PC-3 (cell line): Measurements from ENCODE around the gene TBX1. TPM values are rescaled to one million over a fixed set of nuclear protein-coding genes. Genes with fewer than 3 reads are reported as not detected.

ENCODE experiments used
- ATAC-seq: fragments of 200-7000 bp; cut with Tn5 transposase; 2 replicates; pipeline ENCODE4 v1.9.1; 2020; ENCODE audit warnings: mild to moderate bottlenecking, moderate library complexity
- BruUV-seq: library from RNA; stranded (reverse); fragments of 400-500 nt; replicated peaks from 2 replicates; lab custom pipeline; 2021; lab: Mats Ljungman, UMichigan
- CTCF ChIA-PET: fragments of 300-600 bp; sonication (Branson Sonifier 250); formaldehyde crosslinking; loops from one replicate; lab custom pipeline; 2022; ENCODE audit warnings: antibody characterized with exemption; lab: Charles Lee
- POLR2A ChIA-PET: fragments of 300-600 bp; sonication (Branson Sonifier 250); formaldehyde crosslinking; loops from one replicate; lab custom pipeline; 2022; ENCODE audit warnings: antibody characterized with exemption; ENCODE audit not compliant: unreplicated experiment; lab: Charles Lee
- DNase-seq: peaks from one replicate; pipeline ENCODE4 v3.0.0-alpha.2; 2015
- H2AFZ ChIP-seq: fragments of 300-600 bp; sonication (generic); 2 replicates; pipeline ENCODE4 v1.6.0; 2016; ENCODE audit warnings: antibody characterized with exemption, low read length
- H3F3A ChIP-seq: fragments of 300-600 bp; sonication (generic); one replicate; pipeline ENCODE4 v1.6.0; 2017; ENCODE audit warnings: antibody characterized with exemption, low read length, control low read depth, mild to moderate bottlenecking; ENCODE audit not compliant: unreplicated experiment
- H3K27ac ChIP-seq: fragments of 300-600 bp; sonication (generic); 2 replicates; pipeline ENCODE4 v1.5.1; 2016; ENCODE audit warnings: mild to moderate bottlenecking, low read length
- H3K27me3 ChIP-seq: fragments of 300-600 bp; sonication (generic); 2 replicates; pipeline ENCODE4 v1.6.1; 2016; ENCODE audit warnings: low read length, mixed read lengths
- H3K36me3 ChIP-seq: fragments of 300-600 bp; sonication (generic); 2 replicates; pipeline ENCODE4 v1.6.1; 2016; ENCODE audit warnings: low read depth, mixed run types, low read length, mixed read lengths
- H3K4me1 ChIP-seq: fragments of 300-600 bp; sonication (generic); 2 replicates; pipeline ENCODE4 v1.5.1; 2016; ENCODE audit warnings: low read length; ENCODE audit not compliant: insufficient read depth
- H3K4me2 ChIP-seq: fragments of 300-600 bp; sonication (generic); 2 replicates; pipeline ENCODE4 v1.6.0; 2016; ENCODE audit warnings: low read length
- H3K4me3 ChIP-seq: fragments of 300-600 bp; sonication (generic); 2 replicates; pipeline ENCODE4 v1.5.1; 2016; ENCODE audit warnings: mild to moderate bottlenecking, low read length, mixed read lengths
- H3K79me2 ChIP-seq: fragments of 300-600 bp; sonication (generic); 2 replicates; pipeline ENCODE4 v1.6.1; 2017; ENCODE audit warnings: low read length, mixed read lengths
- H3K9ac ChIP-seq: fragments of 300-600 bp; sonication (generic); 2 replicates; pipeline ENCODE4 v1.6.0; 2016; ENCODE audit warnings: mild to moderate bottlenecking, low read length
- H3K9me2 ChIP-seq: fragments of 300-600 bp; sonication (generic); replicated peaks from 2 replicates; pipeline ENCODE4 v1.6.1; 2016; ENCODE audit warnings: mixed run types, low read length, mixed read lengths
- H3K9me3 ChIP-seq: fragments of 300-600 bp; sonication (generic); 2 replicates; pipeline ENCODE4 v1.6.1; 2016; ENCODE audit warnings: low read length, mixed read lengths
- H4K20me1 ChIP-seq: fragments of 300-600 bp; sonication (generic); 2 replicates; pipeline ENCODE4 v1.6.1; 2016; ENCODE audit warnings: low read length, mixed read lengths
- EZH2 ChIP-seq: fragments of 300-600 bp; sonication (generic); IDR thresholded peaks from one replicate; pipeline ENCODE4 v1.6.1; 2017; ENCODE audit warnings: antibody characterized with exemption, mild to moderate bottlenecking, low read length; ENCODE audit not compliant: unreplicated experiment
- EZH2phosphoT487 ChIP-seq: fragments of 300-600 bp; sonication (generic); IDR thresholded peaks from 2 replicates; pipeline ENCODE4 v1.6.1; 2018; ENCODE audit warnings: mild to moderate bottlenecking, antibody characterized with exemption, low read length, borderline replicate concordance
- intact Hi-C: fragments of 100-400 bp; cut with micrococcal nuclease; formaldehyde crosslinking; loops from 2 replicates; pipeline ENCODE4 v1.9.0; 2023
- total RNA-seq: library from RNA; depleted of rRNA; stranded (reverse); fragments of >200 nt; gene quantifications from 2 replicates; pipeline ENCODE4 v1.2.3, GENCODE V29; 2014
- TF ChIP-seq, protein P1 (sequence below): fragments of 300-600 bp; sonication (generic); conservative IDR thresholded peaks from 2 replicates; pipeline ENCODE4 v1.5.1; 2017; ENCODE audit warnings: antibody characterized with exemption, low read depth, mild to moderate bottlenecking, low read length

Gene TBX1
- total RNA-seq, 1 experiment from 2014 or later = 18.6 TPM

DNA sequence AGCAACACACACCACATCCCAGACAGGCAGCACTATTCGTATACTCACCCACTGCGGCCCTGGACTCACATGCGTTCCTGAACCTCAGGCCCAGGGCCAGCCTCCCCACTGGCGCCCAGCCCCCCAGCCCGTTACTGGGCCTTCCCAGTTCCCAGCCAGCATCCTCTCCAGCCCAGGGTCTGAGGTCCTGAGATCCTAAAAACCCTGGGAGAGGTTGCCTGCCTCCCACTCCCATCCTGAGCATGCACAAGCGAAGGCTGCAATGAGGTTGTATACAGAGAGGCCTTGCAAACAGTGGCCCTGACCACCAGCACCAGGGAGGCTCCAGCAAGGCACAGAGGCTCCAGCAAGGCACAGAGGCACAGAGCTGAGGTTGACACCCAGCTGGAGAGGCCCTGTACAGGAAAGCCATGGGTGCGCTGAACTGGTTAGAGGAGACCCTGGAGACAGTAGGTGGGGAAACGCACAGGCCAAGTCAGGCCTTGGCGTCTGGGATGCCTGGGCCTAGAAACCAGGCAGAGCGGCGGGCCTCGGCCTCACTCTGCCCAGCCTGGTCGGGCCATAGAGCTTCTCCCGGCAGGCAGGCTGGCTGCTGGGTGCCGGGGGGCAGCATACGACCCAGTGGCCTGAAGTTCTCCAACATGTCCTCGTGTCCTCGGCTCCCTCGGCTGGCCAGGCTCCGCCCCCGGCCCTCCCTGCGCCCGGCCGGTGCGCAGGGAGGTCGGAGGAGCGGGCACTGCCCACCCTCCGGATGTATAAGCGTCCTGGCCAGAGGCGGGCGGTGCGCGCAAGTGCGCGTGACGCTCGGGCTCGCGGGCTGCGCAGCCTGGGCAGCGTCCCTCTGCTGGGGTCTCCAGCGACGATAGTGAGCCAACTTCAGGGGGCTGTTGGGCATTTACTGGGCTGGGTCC lies 2.3 kb upstream of the TBX1 start:
- H3K27me3 ChIP-seq = no peaks in the 10 kb centered on the region
- intact Hi-C loops = no loop called here
- H3F3A ChIP-seq = no peaks in the 10 kb centered on the region
- H3K4me3 ChIP-seq = no peak overlapping the region
- no peaks in the 10 kb centered on the region for H3K9me3 ChIP-seq
- TF ChIP-seq, protein P1, sequence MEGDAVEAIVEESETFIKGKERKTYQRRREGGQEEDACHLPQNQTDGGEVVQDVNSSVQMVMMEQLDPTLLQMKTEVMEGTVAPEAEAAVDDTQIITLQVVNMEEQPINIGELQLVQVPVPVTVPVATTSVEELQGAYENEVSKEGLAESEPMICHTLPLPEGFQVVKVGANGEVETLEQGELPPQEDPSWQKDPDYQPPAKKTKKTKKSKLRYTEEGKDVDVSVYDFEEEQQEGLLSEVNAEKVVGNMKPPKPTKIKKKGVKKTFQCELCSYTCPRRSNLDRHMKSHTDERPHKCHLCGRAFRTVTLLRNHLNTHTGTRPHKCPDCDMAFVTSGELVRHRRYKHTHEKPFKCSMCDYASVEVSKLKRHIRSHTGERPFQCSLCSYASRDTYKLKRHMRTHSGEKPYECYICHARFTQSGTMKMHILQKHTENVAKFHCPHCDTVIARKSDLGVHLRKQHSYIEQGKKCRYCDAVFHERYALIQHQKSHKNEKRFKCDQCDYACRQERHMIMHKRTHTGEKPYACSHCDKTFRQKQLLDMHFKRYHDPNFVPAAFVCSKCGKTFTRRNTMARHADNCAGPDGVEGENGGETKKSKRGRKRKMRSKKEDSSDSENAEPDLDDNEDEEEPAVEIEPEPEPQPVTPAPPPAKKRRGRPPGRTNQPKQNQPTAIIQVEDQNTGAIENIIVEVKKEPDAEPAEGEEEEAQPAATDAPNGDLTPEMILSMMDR = no peak
- TF ChIP-seq EZH2phosphoT487 (no peak), EZH2 (no peak)
- H2AFZ ChIP-seq = no peak overlapping the region
- ChIA-PET POLR2A (no interaction called here), CTCF (interaction anchor here (0.5 kb wide), 1 partner anchor 148 kb away, joined by 3 read pairs; no protein-coding TSS in a partner anchor)
- no peaks in the 10 kb centered on the region for H4K20me1 ChIP-seq
- no peak overlapping the region for H3K27ac ChIP-seq
- H3K79me2 ChIP-seq = peaks cover 22% of the 10 kb centered on the region
- no peak overlapping the region for H3K9ac ChIP-seq
- BruUV-seq = no TSS peak
- no peak for DNase-seq
- H3K4me2 ChIP-seq = no peak overlapping the region
- no peaks in the 10 kb centered on the region for H3K36me3 ChIP-seq
- no peaks in the 10 kb centered on the region for H3K9me2 ChIP-seq
- H3K4me1 ChIP-seq = peaks cover 7% of the 10 kb centered on the region; the same call in 1 of the 2 replicates
- no peak for ATAC-seq

DNA sequence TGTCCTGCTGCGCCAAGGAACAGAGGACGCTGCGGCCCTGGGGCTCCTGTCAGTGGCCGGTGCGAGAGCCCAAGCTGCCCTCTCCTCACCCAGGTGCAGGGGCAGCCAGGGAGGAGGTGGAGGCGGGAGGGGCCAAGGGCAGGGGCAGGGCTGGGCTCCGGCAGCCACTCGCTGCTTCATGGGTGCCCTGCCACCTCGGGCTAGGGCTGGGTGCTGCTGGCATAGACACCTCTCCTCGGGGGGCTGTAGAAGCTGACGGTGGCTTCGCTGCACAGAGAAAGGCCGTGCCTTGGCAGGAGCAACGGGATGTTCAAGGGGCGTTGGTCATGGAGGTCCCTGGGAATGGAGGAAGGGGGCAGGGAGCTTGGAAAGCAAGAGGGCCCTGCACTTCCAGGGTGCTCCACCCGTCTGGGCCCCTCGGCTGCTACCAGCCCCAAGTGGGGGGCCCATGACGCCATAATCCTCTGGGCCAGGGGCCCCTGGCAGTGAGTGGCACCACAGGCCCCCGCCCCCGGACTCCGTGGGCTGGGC lies 1.6 kb upstream of the TBX1 start:
- Histone ChIP-seq H3K79me2 (peaks cover 30% of the 10 kb centered on the region), H3K27ac (no peak overlapping the region), H3K9ac (no peak overlapping the region), H3K4me1 (peaks cover 7% of the 10 kb centered on the region; the same call in 1 of the 2 replicates), H3K4me3 (no peak overlapping the region), H4K20me1 (no peaks in the 10 kb centered on the region), H3K9me3 (no peaks in the 10 kb centered on the region), H3F3A (no peaks in the 10 kb centered on the region), H2AFZ (no peak overlapping the region), H3K36me3 (no peaks in the 10 kb centered on the region), H3K9me2 (no peaks in the 10 kb centered on the region), H3K4me2 (no peak overlapping the region), H3K27me3 (no peaks in the 10 kb centered on the region)
- intact Hi-C loops = no loop called here
- DNase-seq = no peak
- no peak for ATAC-seq
- TF ChIP-seq EZH2 = no peak
- TF ChIP-seq, protein P1 = no peak
- no peak for TF ChIP-seq EZH2phosphoT487
- BruUV-seq = no TSS peak
- CTCF ChIA-PET = interaction anchor here (0.5 kb wide), 1 partner anchor 30 kb away, joined by 3 read pairs; no protein-coding TSS in a partner anchor
- POLR2A ChIA-PET = no interaction called here
